H9 (cell line): ENCODE measurements around the gene BTN1A1. TPM values are rescaled to one million over a fixed set of nuclear protein-coding genes. Genes with fewer than 3 reads are reported as not detected.
A peak's percentile ranks its signal among the peaks of the same experiment; 100 is the strongest.

Experiments used
- DNase-seq: peaks from one replicate; pipeline ENCODE4 v3.0.0-alpha.2; 2017
- H2AFZ ChIP-seq: one replicate; pipeline ENCODE4 v1.6.1; 2013; ENCODE audit warnings: mild to moderate bottlenecking, low read length, control low read depth, moderate library complexity
- H2AK5ac ChIP-seq: 2 replicates; pipeline ENCODE4 v1.6.1; 2013; ENCODE audit warnings: low read length, control low read depth, mixed read lengths; ENCODE audit not compliant: insufficient read length
- H2BK120ac ChIP-seq: one replicate; pipeline ENCODE4 v1.6.1; 2013; ENCODE audit warnings: low read depth, mild to moderate bottlenecking, low read length, control low read depth, inconsistent platforms; ENCODE audit not compliant: poor library complexity, severe bottlenecking
- H2BK12ac ChIP-seq: 2 replicates; pipeline ENCODE4 v1.6.1; 2013; ENCODE audit warnings: low read length, control low read depth, mixed read lengths, low read depth; ENCODE audit not compliant: insufficient read length
- H2BK15ac ChIP-seq: 2 replicates; pipeline ENCODE4 v1.6.1; 2013; ENCODE audit warnings: low read depth, low read length, control low read depth
- H2BK20ac ChIP-seq: one replicate; pipeline ENCODE4 v1.6.1; 2013; ENCODE audit warnings: low read depth, mild to moderate bottlenecking, low read length, control low read depth, inconsistent platforms; ENCODE audit not compliant: poor library complexity, severe bottlenecking
- H2BK5ac ChIP-seq: 2 replicates; pipeline ENCODE4 v1.6.1; 2013; ENCODE audit warnings: low read length, control low read depth, mixed read lengths; ENCODE audit not compliant: insufficient read length
- H3K14ac ChIP-seq: 2 replicates; pipeline ENCODE4 v1.6.1; 2013; ENCODE audit warnings: low read length, control low read depth; ENCODE audit not compliant: insufficient read depth
- H3K18ac ChIP-seq: 2 replicates; pipeline ENCODE4 v1.6.1; 2013; ENCODE audit warnings: low read depth, mild to moderate bottlenecking, mixed read lengths, low read length, control low read depth; ENCODE audit not compliant: insufficient read length
- H3K23ac ChIP-seq: 2 replicates; pipeline ENCODE4 v1.6.1; 2013; ENCODE audit warnings: low read length, control low read depth, mixed read lengths, low read depth; ENCODE audit not compliant: insufficient read length
- H3K23me2 ChIP-seq: 2 replicates; pipeline ENCODE4 v1.6.1; 2013; ENCODE audit warnings: low read depth, mild to moderate bottlenecking, mixed read lengths, low read length, control low read depth; ENCODE audit not compliant: insufficient read length, poor library complexity, severe bottlenecking
- H3K27ac ChIP-seq: 2 replicates; pipeline ENCODE4 v1.5.1; 2013; ENCODE audit warnings: low read length, control low read depth, mixed read lengths, low read depth; ENCODE audit not compliant: insufficient read length
- H3K27me3 ChIP-seq: 2 replicates; pipeline ENCODE4 v1.6.1; 2013; ENCODE audit warnings: low read length, control low read depth, inconsistent platforms; ENCODE audit not compliant: insufficient read depth
- H3K4ac ChIP-seq: 2 replicates; pipeline ENCODE4 v1.6.1; 2013; ENCODE audit warnings: low read depth, mild to moderate bottlenecking, control low read depth, inconsistent platforms, low read length, moderate library complexity
- H3K4me1 ChIP-seq: 2 replicates; pipeline ENCODE4 v1.6.1; 2013; ENCODE audit warnings: low read length, control low read depth, inconsistent platforms; ENCODE audit not compliant: insufficient read depth
- H3K4me2 ChIP-seq: 2 replicates; pipeline ENCODE4 v1.6.1; 2013; ENCODE audit warnings: low read length, control low read depth, mixed read lengths; ENCODE audit not compliant: insufficient read length, insufficient read depth
- H3K56ac ChIP-seq: 2 replicates; pipeline ENCODE4 v1.6.1; 2013; ENCODE audit warnings: low read depth, mild to moderate bottlenecking, mixed read lengths, low read length, control low read depth; ENCODE audit not compliant: insufficient read length
- H3K79me1 ChIP-seq: 2 replicates; pipeline ENCODE4 v1.6.1; 2013; ENCODE audit warnings: low read depth, mild to moderate bottlenecking, moderate library complexity, low read length, control low read depth, inconsistent platforms; ENCODE audit not compliant: insufficient read depth, poor library complexity, severe bottlenecking
- H3K79me2 ChIP-seq: 2 replicates; pipeline ENCODE4 v1.6.1; 2013; ENCODE audit warnings: low read length, control low read depth, inconsistent platforms; ENCODE audit not compliant: insufficient read depth
- H3K9ac ChIP-seq: 2 replicates; pipeline ENCODE4 v1.6.1; 2013; ENCODE audit warnings: low read length, control low read depth, mixed read lengths; ENCODE audit not compliant: insufficient read length; ENCODE audit errors: extremely low read depth
- H3K9me3 ChIP-seq: one replicate; pipeline ENCODE4 v1.6.1; 2013; ENCODE audit warnings: low read depth, low read length, inconsistent platforms; ENCODE audit not compliant: control insufficient read depth
- H3T11ph ChIP-seq: one replicate; pipeline ENCODE4 v1.6.1; 2013; ENCODE audit warnings: mild to moderate bottlenecking, low read length, control low read depth, inconsistent platforms
- H4K20me1 ChIP-seq: one replicate; pipeline ENCODE4 v1.6.1; 2013; ENCODE audit not compliant: control insufficient read depth, insufficient read length, insufficient read depth
- H4K5ac ChIP-seq: 2 replicates; pipeline ENCODE4 v1.6.1; 2013; ENCODE audit warnings: low read depth, mild to moderate bottlenecking, mixed read lengths, low read length, control low read depth; ENCODE audit not compliant: insufficient read length
- H4K8ac ChIP-seq: replicated peaks from 2 replicates; pipeline ENCODE4 v1.6.1; 2013; ENCODE audit warnings: low read length, control low read depth, mixed read lengths, low read depth; ENCODE audit not compliant: insufficient read length
- H4K91ac ChIP-seq: 2 replicates; pipeline ENCODE4 v1.6.1; 2013; ENCODE audit warnings: low read depth, mild to moderate bottlenecking, moderate library complexity, mixed read lengths, low read length, control low read depth; ENCODE audit not compliant: insufficient read length
- H3K27ac Mint-ChIP-seq, 3 experiments: 2 replicates in 2 of 3; 3 replicates in 1 of 3; pipeline ENCODE4 v1.8.0; 2020 to 2021; ENCODE audit warnings: mixed read lengths in 3 of 3, mild to moderate bottlenecking in 1 of 3, moderate library complexity in 1 of 3
- H3K27me3 Mint-ChIP-seq: 2 replicates; pipeline ENCODE4 v1.8.0; 2021; ENCODE audit warnings: low read depth, mild to moderate bottlenecking, moderate library complexity, mixed read lengths
- H3K36me3 Mint-ChIP-seq, 3 experiments: 2 replicates in 2 of 3; 3 replicates in 1 of 3; pipeline ENCODE4 v1.8.0; 2020 to 2021; ENCODE audit warnings: low read depth in 3 of 3, mixed read lengths in 3 of 3; ENCODE audit not compliant: insufficient read depth in 1 of 3
- H3K4me1 Mint-ChIP-seq, 2 experiments: 2 replicates each; pipeline ENCODE4 v1.8.0; 2020; ENCODE audit warnings: mixed read lengths in 2 of 2
- H3K4me3 Mint-ChIP-seq, 2 experiments: 2 replicates in 1 of 2; 3 replicates in 1 of 2; pipeline ENCODE4 v1.8.0; 2020 to 2021; ENCODE audit warnings: mild to moderate bottlenecking in 2 of 2, mixed read lengths in 2 of 2, moderate library complexity in 1 of 2
- H3K9me3 Mint-ChIP-seq, 2 experiments: 2 replicates in 1 of 2; 3 replicates in 1 of 2; pipeline ENCODE4 v1.8.0; 2020; ENCODE audit warnings: mild to moderate bottlenecking in 2 of 2, mixed read lengths in 2 of 2, moderate library complexity in 1 of 2
- CTCF ChIP-seq: fragments of 200-600 bp; sonication (generic); conservative IDR thresholded peaks from 3 replicates; pipeline ENCODE4 v1.8.0; 2021; ENCODE audit warnings: antibody characterized with exemption, mild to moderate bottlenecking
- WGBS: extraction: QIAGEN DNeasy Blood & Tissue Kit; methylation state at CpG from one replicate; pipeline ENCODE4 v1.1.7; 2013; ENCODE audit warnings: missing lambda C conversion rate, low lambda C conversion rate, mixed read lengths; ENCODE audit not compliant: insufficient read length; ENCODE audit errors: extremely low coverage; 5-methylcytosine and 5-hydroxymethylcytosine counted together
- total RNA-seq: library from RNA; stranded (reverse); gene quantifications from 2 replicates; pipeline ENCODE4 v1.2.1, GENCODE V29; 2021

Gene BTN1A1
- total RNA-seq, 1 experiment from 2014 or later, result 0.15 TPM

- Histone ChIP-seq H3K4me1 (no peaks in the 10 kb centered on the region), H4K5ac (no peak overlapping the region), H2AK5ac (no peak overlapping the region), H3K9me3 (no peaks in the 10 kb centered on the region), H3K4ac (no peak overlapping the region), H3K56ac (no peak overlapping the region), H3K4me2 (peak overlapping the region; percentile 72), H3K18ac (no peak overlapping the region), H3K79me2 (no peaks in the 10 kb centered on the region), H2BK12ac (no peak overlapping the region), H2BK15ac (no peak overlapping the region), H4K91ac (no peak overlapping the region), H3T11ph (no peak overlapping the region), H2BK120ac (no peak overlapping the region), H2BK20ac (no peak overlapping the region), H3K14ac (no peak overlapping the region), H3K23ac (no peak overlapping the region), H3K9ac (peak overlapping the region; percentile 40), H2BK5ac (no peak overlapping the region), H4K8ac (no peak overlapping the region), H3K27ac (no peak overlapping the region), H3K23me2 (peaks cover 22% of the 10 kb centered on the region), H4K20me1 (no peaks in the 10 kb centered on the region), H3K79me1 (no peaks in the 10 kb centered on the region), H3K27me3 (no peaks in the 10 kb centered on the region), H2AFZ (peak overlapping the region; percentile 79)
- Mint-ChIP-seq H3K4me1 (peaks cover 12 to 17% of the 10 kb centered on the region in 2 experiments), H3K27ac (no peak overlapping the region), H3K9me3 (peaks cover 0 to 3% of the 10 kb centered on the region in 2 experiments; a peak in 2 of 5 replicates), H3K4me3 (no peak overlapping the region), H3K27me3 (peaks cover 4% of the 10 kb centered on the region), H3K36me3 (no peaks in the 10 kb centered on the region; a peak in 1 of 7 replicates)
- peak; percentile 83 for DNase-seq
- WGBS, result no CpG with 5 or more reads among the region's 19 CpGs
- TF ChIP-seq CTCF, result no peak
Measured at GRCh38 chr6:26553635-26554446, 53.7 kb downstream of the BTN1A1 start.
